Panc1 (cell line): Measurements from ENCODE around the gene ZAR1.

Source experiments
- TF ChIP-seq, protein P1 (sequence below): fragments of 450-650 bp; IDR thresholded peaks from 2 replicates; pipeline ENCODE4 v1.5.1; 2017; ENCODE audit warnings: mild to moderate bottlenecking
- TF ChIP-seq, protein P2 (sequence below), 2 experiments: IDR thresholded peaks; 2 replicates each; pipeline ENCODE4 v1.6.1; 2011 to 2012; ENCODE audit warnings: low read depth in 2 of 2, control low read depth in 1 of 2, low read length in 1 of 2, mild to moderate bottlenecking in 1 of 2, moderate library complexity in 1 of 2; ENCODE audit not compliant: insufficient read depth in 1 of 2

DNA sequence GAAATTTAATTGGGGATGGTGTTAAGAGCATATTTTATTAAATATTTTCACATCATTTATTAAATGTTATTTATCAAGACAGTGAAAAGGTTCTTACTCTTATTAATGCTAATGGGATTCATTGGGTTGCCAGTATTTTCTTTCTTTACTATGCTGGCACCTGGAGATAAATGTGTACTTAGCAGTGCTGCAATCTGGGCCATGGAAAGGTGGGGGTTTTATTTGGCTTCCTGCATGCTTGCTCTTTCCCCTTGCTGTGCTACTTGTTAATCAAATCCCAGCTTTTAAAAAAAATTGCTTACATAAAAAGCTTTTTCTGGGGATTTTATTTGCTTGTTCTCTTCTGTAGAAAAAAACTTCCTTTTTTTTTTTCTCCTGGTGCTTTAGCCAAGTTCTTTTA is 48.3 kb downstream of the ZAR1 start:
- TF ChIP-seq, protein P1, sequence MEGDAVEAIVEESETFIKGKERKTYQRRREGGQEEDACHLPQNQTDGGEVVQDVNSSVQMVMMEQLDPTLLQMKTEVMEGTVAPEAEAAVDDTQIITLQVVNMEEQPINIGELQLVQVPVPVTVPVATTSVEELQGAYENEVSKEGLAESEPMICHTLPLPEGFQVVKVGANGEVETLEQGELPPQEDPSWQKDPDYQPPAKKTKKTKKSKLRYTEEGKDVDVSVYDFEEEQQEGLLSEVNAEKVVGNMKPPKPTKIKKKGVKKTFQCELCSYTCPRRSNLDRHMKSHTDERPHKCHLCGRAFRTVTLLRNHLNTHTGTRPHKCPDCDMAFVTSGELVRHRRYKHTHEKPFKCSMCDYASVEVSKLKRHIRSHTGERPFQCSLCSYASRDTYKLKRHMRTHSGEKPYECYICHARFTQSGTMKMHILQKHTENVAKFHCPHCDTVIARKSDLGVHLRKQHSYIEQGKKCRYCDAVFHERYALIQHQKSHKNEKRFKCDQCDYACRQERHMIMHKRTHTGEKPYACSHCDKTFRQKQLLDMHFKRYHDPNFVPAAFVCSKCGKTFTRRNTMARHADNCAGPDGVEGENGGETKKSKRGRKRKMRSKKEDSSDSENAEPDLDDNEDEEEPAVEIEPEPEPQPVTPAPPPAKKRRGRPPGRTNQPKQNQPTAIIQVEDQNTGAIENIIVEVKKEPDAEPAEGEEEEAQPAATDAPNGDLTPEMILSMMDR, result no peak
- TF ChIP-seq, protein P2, sequence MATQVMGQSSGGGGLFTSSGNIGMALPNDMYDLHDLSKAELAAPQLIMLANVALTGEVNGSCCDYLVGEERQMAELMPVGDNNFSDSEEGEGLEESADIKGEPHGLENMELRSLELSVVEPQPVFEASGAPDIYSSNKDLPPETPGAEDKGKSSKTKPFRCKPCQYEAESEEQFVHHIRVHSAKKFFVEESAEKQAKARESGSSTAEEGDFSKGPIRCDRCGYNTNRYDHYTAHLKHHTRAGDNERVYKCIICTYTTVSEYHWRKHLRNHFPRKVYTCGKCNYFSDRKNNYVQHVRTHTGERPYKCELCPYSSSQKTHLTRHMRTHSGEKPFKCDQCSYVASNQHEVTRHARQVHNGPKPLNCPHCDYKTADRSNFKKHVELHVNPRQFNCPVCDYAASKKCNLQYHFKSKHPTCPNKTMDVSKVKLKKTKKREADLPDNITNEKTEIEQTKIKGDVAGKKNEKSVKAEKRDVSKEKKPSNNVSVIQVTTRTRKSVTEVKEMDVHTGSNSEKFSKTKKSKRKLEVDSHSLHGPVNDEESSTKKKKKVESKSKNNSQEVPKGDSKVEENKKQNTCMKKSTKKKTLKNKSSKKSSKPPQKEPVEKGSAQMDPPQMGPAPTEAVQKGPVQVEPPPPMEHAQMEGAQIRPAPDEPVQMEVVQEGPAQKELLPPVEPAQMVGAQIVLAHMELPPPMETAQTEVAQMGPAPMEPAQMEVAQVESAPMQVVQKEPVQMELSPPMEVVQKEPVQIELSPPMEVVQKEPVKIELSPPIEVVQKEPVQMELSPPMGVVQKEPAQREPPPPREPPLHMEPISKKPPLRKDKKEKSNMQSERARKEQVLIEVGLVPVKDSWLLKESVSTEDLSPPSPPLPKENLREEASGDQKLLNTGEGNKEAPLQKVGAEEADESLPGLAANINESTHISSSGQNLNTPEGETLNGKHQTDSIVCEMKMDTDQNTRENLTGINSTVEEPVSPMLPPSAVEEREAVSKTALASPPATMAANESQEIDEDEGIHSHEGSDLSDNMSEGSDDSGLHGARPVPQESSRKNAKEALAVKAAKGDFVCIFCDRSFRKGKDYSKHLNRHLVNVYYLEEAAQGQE (IDR thresholded peaks at IDR 0.05; ENCODE audit: insufficient read depth in 1 of 2, low read depth in 2 of 2, low read length in 1 of 2), result no peak
